ENCODE measurements around the gene CLIC4.
A peak's percentile ranks its signal among the peaks of the same experiment; 100 is the strongest.
"Not testable (repeated sequence)": the region's sequence is repeated elsewhere in the genome, so short reads cannot be mapped to it uniquely, and the experiment has no call there.

CLIC4 gene

DNA sequence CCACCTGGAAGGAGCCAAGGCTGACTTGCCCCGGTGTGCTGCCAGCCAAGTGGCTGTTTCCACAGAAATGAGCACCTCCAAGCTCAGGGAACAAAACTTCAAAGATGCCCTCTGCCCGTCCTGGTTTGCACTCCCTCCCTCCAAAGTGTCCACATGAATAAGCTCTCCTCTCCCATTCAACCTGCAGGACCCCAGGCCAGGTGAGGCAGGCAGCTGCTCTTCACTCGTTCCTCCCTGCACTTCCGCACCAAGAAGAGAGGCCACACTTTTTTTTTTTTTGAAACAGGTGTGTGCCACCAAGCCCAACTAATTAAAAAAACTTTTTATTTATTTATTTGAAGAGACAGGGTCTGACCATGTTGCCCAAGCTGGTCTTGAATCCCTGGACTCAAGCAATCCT, 18.5 kb upstream of the CLIC4 start:
- Histone ChIP-seq H4K20me1 (ENCODE audit: insufficient read depth, low read length) (no peaks in the 10 kb centered on the region), H3K27me3 (ENCODE audit: low read depth, low read length) (no peaks in the 10 kb centered on the region), H3K4me1 (ENCODE audit: low read length) (peaks cover 30% of the 10 kb centered on the region), H3K9ac (ENCODE audit: low read length) (no peak overlapping the region), H3K4me3 (ENCODE audit: low read length) (peak overlapping the region; percentile 63; the same call in 1 of the 2 replicates), H3K9me3 (ENCODE audit: insufficient read depth, low read length) (no peaks in the 10 kb centered on the region), H3K27ac (ENCODE audit: low read length) (no peak overlapping the region), H2AFZ (ENCODE audit: low read depth, low read length) (no peak overlapping the region), H3K79me2 (ENCODE audit: low read length) (no peaks in the 10 kb centered on the region), H3K4me2 (ENCODE audit: low read length) (peak overlapping the region; percentile 82), H3K36me3 (replicated peaks; ENCODE audit: low read depth, low read length) (no peaks in the 10 kb centered on the region)
- TF ChIP-seq EZH2phosphoT487 (IDR thresholded peaks at IDR 0.05; ENCODE audit: low read depth): no peak
- TF ChIP-seq, protein P1, sequence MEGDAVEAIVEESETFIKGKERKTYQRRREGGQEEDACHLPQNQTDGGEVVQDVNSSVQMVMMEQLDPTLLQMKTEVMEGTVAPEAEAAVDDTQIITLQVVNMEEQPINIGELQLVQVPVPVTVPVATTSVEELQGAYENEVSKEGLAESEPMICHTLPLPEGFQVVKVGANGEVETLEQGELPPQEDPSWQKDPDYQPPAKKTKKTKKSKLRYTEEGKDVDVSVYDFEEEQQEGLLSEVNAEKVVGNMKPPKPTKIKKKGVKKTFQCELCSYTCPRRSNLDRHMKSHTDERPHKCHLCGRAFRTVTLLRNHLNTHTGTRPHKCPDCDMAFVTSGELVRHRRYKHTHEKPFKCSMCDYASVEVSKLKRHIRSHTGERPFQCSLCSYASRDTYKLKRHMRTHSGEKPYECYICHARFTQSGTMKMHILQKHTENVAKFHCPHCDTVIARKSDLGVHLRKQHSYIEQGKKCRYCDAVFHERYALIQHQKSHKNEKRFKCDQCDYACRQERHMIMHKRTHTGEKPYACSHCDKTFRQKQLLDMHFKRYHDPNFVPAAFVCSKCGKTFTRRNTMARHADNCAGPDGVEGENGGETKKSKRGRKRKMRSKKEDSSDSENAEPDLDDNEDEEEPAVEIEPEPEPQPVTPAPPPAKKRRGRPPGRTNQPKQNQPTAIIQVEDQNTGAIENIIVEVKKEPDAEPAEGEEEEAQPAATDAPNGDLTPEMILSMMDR (IDR thresholded peaks at IDR 0.05; ENCODE audit: low read depth, low read length): no peak

DNA sequence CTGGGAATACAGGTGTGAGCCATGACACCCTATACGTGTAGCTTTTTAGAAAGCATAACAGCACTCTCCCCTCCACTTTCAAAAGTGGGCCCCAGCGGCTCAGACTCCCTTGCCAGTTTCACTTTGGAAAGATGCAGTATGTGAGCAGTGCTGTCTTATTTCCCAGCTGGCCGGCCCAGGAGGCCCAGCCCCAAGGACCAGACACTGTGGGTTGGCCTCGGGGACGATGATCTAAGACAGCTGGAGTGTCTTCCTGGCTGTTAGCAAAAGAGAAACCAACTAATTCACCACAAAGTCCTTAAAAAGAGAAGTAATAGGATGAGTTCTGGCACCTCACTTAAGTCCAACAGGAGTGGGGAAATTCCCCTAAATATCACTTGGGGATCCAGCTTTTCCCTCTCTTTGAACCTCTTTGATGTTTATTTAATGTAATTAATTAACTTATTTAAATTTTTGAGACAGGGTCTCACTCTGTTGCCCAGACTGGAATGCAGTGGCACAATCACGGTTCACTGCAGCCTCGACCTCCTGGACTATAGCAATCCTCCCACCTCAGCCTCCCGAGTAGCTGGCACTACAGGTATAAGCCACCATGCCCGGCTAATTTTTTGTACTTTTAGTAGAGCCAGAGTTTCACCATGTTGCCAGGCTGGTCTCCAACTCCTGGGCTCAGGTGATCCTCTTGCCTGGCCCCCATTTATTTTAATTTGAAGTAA, 17.6 kb upstream of the CLIC4 start:
- H3K27ac ChIP-seq (ENCODE audit: low read length): peak overlapping the region; percentile 32; the same call in 1 of the 2 replicates
- no peak for TF ChIP-seq EZH2phosphoT487 (IDR thresholded peaks at IDR 0.05; ENCODE audit: low read depth)
- TF ChIP-seq, protein P1 (IDR thresholded peaks at IDR 0.05; ENCODE audit: low read depth, low read length): no peak
- no peaks in the 10 kb centered on the region for H3K36me3 ChIP-seq (replicated peaks; ENCODE audit: low read depth, low read length)
- H4K20me1 ChIP-seq (ENCODE audit: insufficient read depth, low read length): no peaks in the 10 kb centered on the region
- H3K4me2 ChIP-seq (ENCODE audit: low read length): peak overlapping the region; percentile 82
- peaks cover 35% of the 10 kb centered on the region for H3K4me1 ChIP-seq (ENCODE audit: low read length)
- H3K9ac ChIP-seq (ENCODE audit: low read length): peak overlapping the region; percentile 40; the same call in 1 of the 2 replicates
- no peaks in the 10 kb centered on the region for H3K27me3 ChIP-seq (ENCODE audit: low read depth, low read length)
- H3K9me3 ChIP-seq (ENCODE audit: insufficient read depth, low read length): no peaks in the 10 kb centered on the region
- peak overlapping the region; percentile 63 for H3K4me3 ChIP-seq (ENCODE audit: low read length)
- H2AFZ ChIP-seq (ENCODE audit: low read depth, low read length): no peak overlapping the region
- H3K79me2 ChIP-seq (ENCODE audit: low read length): no peaks in the 10 kb centered on the region

DNA sequence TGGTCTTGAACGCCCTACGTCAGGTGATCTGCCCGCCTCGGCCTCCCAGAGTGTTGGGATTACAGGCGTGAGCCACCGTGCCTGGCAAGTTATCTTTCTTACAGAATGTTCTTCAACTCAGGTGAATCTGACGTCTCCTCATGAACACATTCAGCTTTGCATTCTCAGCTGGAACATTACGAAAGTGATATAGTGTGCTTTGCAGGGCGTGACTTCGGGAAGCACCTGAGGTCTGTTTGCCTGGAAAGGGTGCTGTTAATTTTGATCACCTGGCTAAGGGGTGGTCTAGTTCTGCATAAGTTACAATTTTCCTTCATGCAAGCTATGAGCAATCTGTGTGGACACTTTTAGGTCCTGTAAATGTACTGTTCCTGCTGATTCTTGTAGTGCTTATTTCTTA, 16.3 kb upstream of the CLIC4 start:
- no peaks in the 10 kb centered on the region for H3K36me3 ChIP-seq (replicated peaks; ENCODE audit: low read depth, low read length)
- H3K27ac ChIP-seq (ENCODE audit: low read length): no peak overlapping the region
- no peak overlapping the region for H3K4me3 ChIP-seq (ENCODE audit: low read length)
- peaks cover 45% of the 10 kb centered on the region for H3K4me1 ChIP-seq (ENCODE audit: low read length)
- H3K9me3 ChIP-seq (ENCODE audit: insufficient read depth, low read length): no peaks in the 10 kb centered on the region
- TF ChIP-seq, protein P1 (IDR thresholded peaks at IDR 0.05; ENCODE audit: low read depth, low read length): no peak
- no peaks in the 10 kb centered on the region for H4K20me1 ChIP-seq (ENCODE audit: insufficient read depth, low read length)
- H3K4me2 ChIP-seq (ENCODE audit: low read length): peak overlapping the region; percentile 29
- H2AFZ ChIP-seq (ENCODE audit: low read depth, low read length): no peak overlapping the region
- H3K79me2 ChIP-seq (ENCODE audit: low read length): no peaks in the 10 kb centered on the region
- no peak overlapping the region for H3K9ac ChIP-seq (ENCODE audit: low read length)
- H3K27me3 ChIP-seq (ENCODE audit: low read depth, low read length): no peaks in the 10 kb centered on the region

DNA sequence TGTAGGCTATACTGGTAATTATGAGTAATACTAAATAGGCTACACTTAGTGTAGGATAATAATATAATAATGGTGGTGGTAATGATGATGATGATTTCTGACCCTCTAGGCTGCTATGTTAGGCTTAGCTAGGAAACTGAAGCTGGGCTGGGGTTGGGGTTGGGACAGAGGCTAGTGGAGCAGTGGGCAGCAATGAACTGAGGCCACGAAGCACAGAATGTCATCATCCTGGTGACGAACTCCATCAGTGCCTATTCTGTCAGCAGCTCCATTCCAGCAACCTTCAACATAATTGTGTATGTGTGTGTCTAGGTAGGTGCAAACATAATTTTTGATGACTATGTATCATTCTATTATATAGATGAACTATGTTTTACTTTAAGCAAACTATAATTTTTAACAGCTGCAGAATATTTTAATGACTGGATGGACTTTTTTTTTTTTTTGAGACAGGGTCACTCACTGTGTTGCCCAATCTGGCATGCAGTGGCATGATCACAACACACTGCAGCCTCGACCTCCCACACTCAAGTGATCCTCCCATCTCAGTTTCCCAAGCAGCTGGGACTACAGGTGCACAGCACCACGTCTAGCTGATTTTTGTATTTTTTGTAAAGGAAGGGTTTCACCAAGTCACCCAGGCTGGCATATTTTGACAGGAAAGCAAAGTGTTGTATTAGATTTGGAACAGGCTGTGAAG, 12.9 kb upstream of the CLIC4 start:
- Histone ChIP-seq H3K4me1 (ENCODE audit: low read length) (peaks cover 55% of the 10 kb centered on the region), H3K27ac (ENCODE audit: low read length) (0 out of 2 replicates have a peak overlapping the region, but pooled peaks have one; percentile 56), H2AFZ (ENCODE audit: low read depth, low read length) (no peak overlapping the region), H3K4me2 (ENCODE audit: low read length) (peak overlapping the region; percentile 45), H3K79me2 (ENCODE audit: low read length) (no peaks in the 10 kb centered on the region), H4K20me1 (ENCODE audit: insufficient read depth, low read length) (no peaks in the 10 kb centered on the region), H3K36me3 (replicated peaks; ENCODE audit: low read depth, low read length) (no peaks in the 10 kb centered on the region), H3K4me3 (ENCODE audit: low read length) (no peak overlapping the region), H3K9me3 (ENCODE audit: insufficient read depth, low read length) (no peaks in the 10 kb centered on the region), H3K27me3 (ENCODE audit: low read depth, low read length) (no peaks in the 10 kb centered on the region), H3K9ac (ENCODE audit: low read length) (peak overlapping the region; percentile 12; the same call in 1 of the 2 replicates)
- TF ChIP-seq EZH2phosphoT487 (IDR thresholded peaks at IDR 0.05; ENCODE audit: low read depth): no peak

DNA sequence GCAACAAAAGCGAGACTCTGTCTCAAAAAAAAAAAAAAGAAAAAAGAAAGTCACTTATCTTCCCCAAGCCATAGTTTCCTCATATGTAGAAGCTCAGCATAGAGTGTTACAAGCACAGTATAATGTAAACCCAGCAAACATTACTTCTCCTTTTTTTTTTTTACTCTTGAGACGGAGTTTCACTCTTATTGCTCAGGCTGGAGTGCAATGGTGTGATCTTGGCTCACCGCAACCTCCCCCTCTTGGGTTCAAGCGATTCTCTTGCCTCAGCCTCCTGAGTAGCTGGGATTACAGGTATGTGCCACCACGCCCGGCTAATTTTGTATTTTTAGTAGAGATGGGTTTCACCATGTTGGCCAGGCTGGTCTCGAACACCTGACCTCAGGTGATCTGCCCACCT, 11.9 kb upstream of the CLIC4 start:
- peak overlapping the region; percentile 56 for H3K27ac ChIP-seq (ENCODE audit: low read length)
- H3K4me3 ChIP-seq (ENCODE audit: low read length); H3K79me2 ChIP-seq (ENCODE audit: low read length); H3K36me3 ChIP-seq (replicated peaks; ENCODE audit: low read depth, low read length); H4K20me1 ChIP-seq (ENCODE audit: insufficient read depth, low read length); H3K9me3 ChIP-seq (ENCODE audit: insufficient read depth, low read length); H3K27me3 ChIP-seq (ENCODE audit: low read depth, low read length); H2AFZ ChIP-seq (ENCODE audit: low read depth, low read length): not testable (repeated sequence)
- peak overlapping the region; percentile 45 for H3K4me2 ChIP-seq (ENCODE audit: low read length)
- peaks cover 52% of the 10 kb centered on the region for H3K4me1 ChIP-seq (ENCODE audit: low read length)
- peak overlapping the region; percentile 12; the same call in 1 of the 2 replicates for H3K9ac ChIP-seq (ENCODE audit: low read length)

Data from OCI-LY3 (cell line).